SK-N-SH (cell line): Measurements from ENCODE around the gene PXMP4. TPM values are rescaled to one million over a fixed set of nuclear protein-coding genes. Genes with fewer than 3 reads are reported as not detected.

Experiments
- CTCF ChIA-PET: fragments of 300-600, 350-600 bp; formaldehyde crosslinking; extraction: SDS; loops from one replicate; lab custom pipeline; 2021; lab: Yijun Ruan, JAX
- POLR2A ChIA-PET: fragments of 350-600 bp; sonication (Branson Sonifier 250); formaldehyde crosslinking; extraction: SDS; loops from one replicate; lab custom pipeline; 2020; ENCODE audit warnings: antibody characterized with exemption, inconsistent platforms; lab: Yijun Ruan, JAX
- DNase-seq: peaks from one replicate; pipeline ENCODE4 v3.0.0; 2012
- H2AFZ ChIP-seq: fragments of 200-600 bp; sonication (generic); 2 replicates; pipeline ENCODE4 v1.8.1; 2016; ENCODE audit warnings: antibody characterized with exemption, mild to moderate bottlenecking, low read depth
- H3F3A ChIP-seq: fragments of 200-600 bp; sonication (generic); replicated peaks from 2 replicates; pipeline ENCODE3; 2016; ENCODE audit warnings: antibody characterized with exemption, mild to moderate bottlenecking; ENCODE audit not compliant: insufficient read depth
- H3K27ac ChIP-seq, 2 experiments: fragments of 200-500 bp in 1 of 2; fragments of 200-600 bp in 1 of 2; sonication (Bioruptor generic) in 1 of 2; sonication (generic), shearing (Covaris generic) in 1 of 2; 2 replicates each; pipeline versions ENCODE4 v1.5.1 to v1.6.1; 2014 to 2016; ENCODE audit warnings: low read depth in 2 of 2, inconsistent platforms in 1 of 2, low read length in 1 of 2, mild to moderate bottlenecking in 1 of 2, mixed read lengths in 1 of 2
- H3K27me3 ChIP-seq: fragments of 200-600 bp; sonication (generic), shearing (Covaris generic); 2 replicates; pipeline ENCODE4 v1.6.1; 2016; ENCODE audit warnings: mixed run types; ENCODE audit not compliant: insufficient read depth
- H3K36me3 ChIP-seq, 2 experiments: fragments of 200-500 bp in 1 of 2; fragments of 200-600 bp in 1 of 2; sonication (Bioruptor generic) in 1 of 2; sonication (generic) in 1 of 2; replicated peaks in 1 of 2; 2 replicates each; pipeline versions ENCODE3 to v1.5.1; 2014 to 2016; ENCODE audit warnings: low read length in 1 of 2, mild to moderate bottlenecking in 1 of 2; ENCODE audit not compliant: insufficient read depth in 2 of 2, control insufficient read depth in 1 of 2
- H3K4me1 ChIP-seq, 2 experiments: fragments of 200-500 bp in 1 of 2; fragments of 200-600 bp in 1 of 2; sonication (Bioruptor generic) in 1 of 2; sonication (generic), shearing (Covaris generic) in 1 of 2; 2 replicates each; pipeline versions ENCODE4 v1.5.1 to v1.6.1; 2014 to 2016; ENCODE audit warnings: low read depth in 1 of 2, low read length in 1 of 2, mixed run types in 1 of 2; ENCODE audit not compliant: insufficient read depth in 2 of 2, control insufficient read depth in 1 of 2
- H3K4me2 ChIP-seq: fragments of 200-600 bp; sonication (generic), shearing (Covaris generic); 2 replicates; pipeline ENCODE4 v1.6.1; 2017; ENCODE audit warnings: mixed run types
- H3K4me3 ChIP-seq, 2 experiments: fragments of 200-500 bp in 1 of 2; fragments of 200-600 bp in 1 of 2; sonication (Bioruptor generic) in 1 of 2; sonication (generic), shearing (Covaris generic) in 1 of 2; 2 replicates each; pipeline versions ENCODE4 v1.5.1 to v1.8.1; 2014 to 2016; ENCODE audit warnings: low read depth in 2 of 2, inconsistent platforms in 1 of 2, low read length in 1 of 2, mild to moderate bottlenecking in 1 of 2, mixed read lengths in 1 of 2, moderate library complexity in 1 of 2
- H3K79me2 ChIP-seq: fragments of 200-600 bp; sonication (generic); 2 replicates; pipeline ENCODE4 v1.8.1; 2017; ENCODE audit warnings: mild to moderate bottlenecking; ENCODE audit not compliant: insufficient read depth
- H3K9ac ChIP-seq: fragments of 200-600 bp; sonication (generic); 2 replicates; pipeline ENCODE4 v1.6.1; 2017; ENCODE audit warnings: mixed run types
- H3K9me2 ChIP-seq: fragments of 200-600 bp; sonication (generic); 2 replicates; pipeline ENCODE4 v1.6.1; 2017; ENCODE audit warnings: mixed run types
- H3K9me3 ChIP-seq: fragments of 200-600 bp; sonication (generic); 2 replicates; pipeline ENCODE4 v1.6.1; 2017; ENCODE audit warnings: mixed run types, mild to moderate bottlenecking, moderate library complexity
- H4K20me1 ChIP-seq: fragments of 200-600 bp; sonication (generic); 2 replicates; pipeline ENCODE4 v1.6.1; 2017; ENCODE audit warnings: mild to moderate bottlenecking, mixed run types; ENCODE audit not compliant: insufficient read depth
- CHD2 ChIP-seq: fragments of 150-350 bp; IDR thresholded peaks from 2 replicates; pipeline ENCODE4 v1.6.1; 2018; ENCODE audit warnings: low read length; ENCODE audit not compliant: partially characterized antibody
- EP300 ChIP-seq, 2 experiments: IDR thresholded peaks; 2 replicates each; pipeline versions ENCODE4 v1.4.0 to v1.6.1; 2012; ENCODE audit warnings: borderline replicate concordance in 1 of 2, low read depth in 1 of 2, low read length in 1 of 2
- IRF3 ChIP-seq: fragments of 150-350 bp; IDR thresholded peaks from 2 replicates; pipeline ENCODE4 v1.6.1; 2016; ENCODE audit warnings: mild to moderate bottlenecking, low read depth, low read length
- NFIC ChIP-seq: IDR thresholded peaks from 2 replicates; pipeline ENCODE4 v1.4.0; 2012; ENCODE audit warnings: borderline replicate concordance
- NRF1 ChIP-seq: IDR thresholded peaks from 2 replicates; pipeline ENCODE4 v1.6.1; 2012; ENCODE audit warnings: low read depth, mild to moderate bottlenecking, low read length
- POLR2AphosphoS5 ChIP-seq: IDR thresholded peaks from 2 replicates; pipeline ENCODE4 v1.6.1; 2012; ENCODE audit warnings: low read depth, low read length
- RAD21 ChIP-seq: IDR thresholded peaks from 2 replicates; pipeline ENCODE4 v1.6.1; 2012; ENCODE audit warnings: mild to moderate bottlenecking, low read length
- SMC3 ChIP-seq: IDR thresholded peaks from 2 replicates; pipeline ENCODE4 v1.6.1; 2012; ENCODE audit warnings: low read depth, low read length, improper control_type of control experiment
- TEAD4 ChIP-seq: IDR thresholded peaks from 2 replicates; pipeline ENCODE4 v1.4.0; 2012; ENCODE audit warnings: mild to moderate bottlenecking, borderline replicate concordance; ENCODE audit not compliant: insufficient read depth
- WGBS: methylation state at CpG from one replicate; pipeline ENCODE4 v1.1.6; 2017; ENCODE audit warnings: low lambda C conversion rate; 5-methylcytosine and 5-hydroxymethylcytosine counted together
- polyA plus RNA-seq, 3 experiments: library from polyadenylated mRNA; depleted of rRNA; stranded (reverse); fragments of >200 nt; gene quantifications; 2 replicates each; pipeline ENCODE4 v1.2.3, GENCODE V29; 2012
- TF ChIP-seq, protein P1 (sequence below): fragments of 200-600 bp; sonication (generic); IDR thresholded peaks from 2 replicates; pipeline ENCODE4 v1.6.1; 2017; ENCODE audit warnings: antibody characterized with exemption, mild to moderate bottlenecking, moderate library complexity
- TF ChIP-seq, protein P2 (sequence below): IDR thresholded peaks from 2 replicates; pipeline ENCODE4 v1.6.1; 2012; ENCODE audit warnings: mild to moderate bottlenecking, low read depth, low read length, moderate library complexity

PXMP4 gene
- polyA plus RNA-seq, 1 of the 3 experiments (the other 2 are of a cell fraction) = 5.6 TPM

GRCh38 chr20:33653900-33654596, 66.1 kb downstream of the PXMP4 start:
- H3K4me2 ChIP-seq = no peak overlapping the region

GRCh38 chr20:33653218-33653899, 66.8 kb downstream of the PXMP4 start:
- no peaks in the 10 kb centered on the region for H3K27me3 ChIP-seq
- H3K9me3 ChIP-seq = no peaks in the 10 kb centered on the region
- H2AFZ ChIP-seq = no peak overlapping the region
- H3F3A ChIP-seq = peaks cover 14% of the 10 kb centered on the region
- H4K20me1 ChIP-seq = peaks cover 8% of the 10 kb centered on the region
- peaks cover 0 to 3% of the 10 kb centered on the region in 2 experiments for H3K36me3 ChIP-seq
- WGBS = 70% methylated on average over 15 of the region's 16 CpGs
- H3K9me2 ChIP-seq = no peaks in the 10 kb centered on the region
- peaks cover 1 to 39% of the 10 kb centered on the region in 2 experiments; a peak in 2 of 4 replicates for H3K4me1 ChIP-seq
- H3K79me2 ChIP-seq = no peaks in the 10 kb centered on the region
- DNase-seq = peak; percentile 88
- ChIA-PET POLR2A (interaction anchor here (0.7 to 2.8 kb wide), 7 partner anchors 11 to 252 kb away, joined by 3 to 17 read pairs (median 3); partner anchors contain the start of genes ACTL10, CBFA2T2, CDK5RAP1 and ZNF341), CTCF (interaction anchor here (0.6 to 9.2 kb wide), 30 partner anchors 11 to 252 kb away, joined by 3 to 114 read pairs (median 4); partner anchors contain the start of genes ACTL10, C20orf144, CBFA2T2 and CDK5RAP1)
- H3K27ac ChIP-seq = peak overlapping the region in 1 of 2 experiments; percentile 17; a peak in 1 of 4 replicates
- TF ChIP-seq, protein P1, sequence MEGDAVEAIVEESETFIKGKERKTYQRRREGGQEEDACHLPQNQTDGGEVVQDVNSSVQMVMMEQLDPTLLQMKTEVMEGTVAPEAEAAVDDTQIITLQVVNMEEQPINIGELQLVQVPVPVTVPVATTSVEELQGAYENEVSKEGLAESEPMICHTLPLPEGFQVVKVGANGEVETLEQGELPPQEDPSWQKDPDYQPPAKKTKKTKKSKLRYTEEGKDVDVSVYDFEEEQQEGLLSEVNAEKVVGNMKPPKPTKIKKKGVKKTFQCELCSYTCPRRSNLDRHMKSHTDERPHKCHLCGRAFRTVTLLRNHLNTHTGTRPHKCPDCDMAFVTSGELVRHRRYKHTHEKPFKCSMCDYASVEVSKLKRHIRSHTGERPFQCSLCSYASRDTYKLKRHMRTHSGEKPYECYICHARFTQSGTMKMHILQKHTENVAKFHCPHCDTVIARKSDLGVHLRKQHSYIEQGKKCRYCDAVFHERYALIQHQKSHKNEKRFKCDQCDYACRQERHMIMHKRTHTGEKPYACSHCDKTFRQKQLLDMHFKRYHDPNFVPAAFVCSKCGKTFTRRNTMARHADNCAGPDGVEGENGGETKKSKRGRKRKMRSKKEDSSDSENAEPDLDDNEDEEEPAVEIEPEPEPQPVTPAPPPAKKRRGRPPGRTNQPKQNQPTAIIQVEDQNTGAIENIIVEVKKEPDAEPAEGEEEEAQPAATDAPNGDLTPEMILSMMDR = peak; percentile 82
- TF ChIP-seq RAD21 (peak; percentile 96), SMC3 (peak; percentile 94), CHD2 (peak; percentile 48), NRF1 (no peak), POLR2AphosphoS5 (0 out of 2 replicates have a peak, but pooled peaks have one; percentile 27)
- TF ChIP-seq, protein P2, sequence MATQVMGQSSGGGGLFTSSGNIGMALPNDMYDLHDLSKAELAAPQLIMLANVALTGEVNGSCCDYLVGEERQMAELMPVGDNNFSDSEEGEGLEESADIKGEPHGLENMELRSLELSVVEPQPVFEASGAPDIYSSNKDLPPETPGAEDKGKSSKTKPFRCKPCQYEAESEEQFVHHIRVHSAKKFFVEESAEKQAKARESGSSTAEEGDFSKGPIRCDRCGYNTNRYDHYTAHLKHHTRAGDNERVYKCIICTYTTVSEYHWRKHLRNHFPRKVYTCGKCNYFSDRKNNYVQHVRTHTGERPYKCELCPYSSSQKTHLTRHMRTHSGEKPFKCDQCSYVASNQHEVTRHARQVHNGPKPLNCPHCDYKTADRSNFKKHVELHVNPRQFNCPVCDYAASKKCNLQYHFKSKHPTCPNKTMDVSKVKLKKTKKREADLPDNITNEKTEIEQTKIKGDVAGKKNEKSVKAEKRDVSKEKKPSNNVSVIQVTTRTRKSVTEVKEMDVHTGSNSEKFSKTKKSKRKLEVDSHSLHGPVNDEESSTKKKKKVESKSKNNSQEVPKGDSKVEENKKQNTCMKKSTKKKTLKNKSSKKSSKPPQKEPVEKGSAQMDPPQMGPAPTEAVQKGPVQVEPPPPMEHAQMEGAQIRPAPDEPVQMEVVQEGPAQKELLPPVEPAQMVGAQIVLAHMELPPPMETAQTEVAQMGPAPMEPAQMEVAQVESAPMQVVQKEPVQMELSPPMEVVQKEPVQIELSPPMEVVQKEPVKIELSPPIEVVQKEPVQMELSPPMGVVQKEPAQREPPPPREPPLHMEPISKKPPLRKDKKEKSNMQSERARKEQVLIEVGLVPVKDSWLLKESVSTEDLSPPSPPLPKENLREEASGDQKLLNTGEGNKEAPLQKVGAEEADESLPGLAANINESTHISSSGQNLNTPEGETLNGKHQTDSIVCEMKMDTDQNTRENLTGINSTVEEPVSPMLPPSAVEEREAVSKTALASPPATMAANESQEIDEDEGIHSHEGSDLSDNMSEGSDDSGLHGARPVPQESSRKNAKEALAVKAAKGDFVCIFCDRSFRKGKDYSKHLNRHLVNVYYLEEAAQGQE = no peak
- H3K9ac ChIP-seq = no peak overlapping the region
- H3K4me3 ChIP-seq = peak overlapping the region in 1 of 2 experiments; percentile 23; a peak in 1 of 4 replicates
- H3K4me2 ChIP-seq = no peak overlapping the region

More at GRCh38 chr20:33653900-33654596, 66.1 kb downstream of the PXMP4 start:
- Histone ChIP-seq H3K4me3 (no peak overlapping the region), H3K27me3 (no peaks in the 10 kb centered on the region), H4K20me1 (0 out of 2 replicates have a peak, but pooled peaks cover 4% of the 10 kb centered on the region), H3K36me3 (peaks cover 0 to 3% of the 10 kb centered on the region in 2 experiments), H3K27ac (peak overlapping the region in 1 of 2 experiments; percentile 17; a peak in 1 of 4 replicates), H3F3A (peaks cover 14% of the 10 kb centered on the region), H3K4me1 (peaks cover 0 to 32% of the 10 kb centered on the region in 2 experiments; a peak in 2 of 4 replicates), H3K9me3 (no peaks in the 10 kb centered on the region), H3K9me2 (no peaks in the 10 kb centered on the region), H2AFZ (no peak overlapping the region), H3K9ac (no peak overlapping the region), H3K79me2 (no peaks in the 10 kb centered on the region)
- WGBS = 95% methylated on average over 9 of the region's 11 CpGs
- DNase-seq = peak; percentile 21
- ChIA-PET POLR2A (interaction anchor here (0.7 to 2.8 kb wide), 9 partner anchors 11 to 253 kb away, joined by 3 to 17 read pairs (median 3); partner anchors contain the start of genes ACTL10, CBFA2T2, CDK5RAP1 and PXMP4), CTCF (interaction anchor here (0.6 to 9.2 kb wide), 27 partner anchors 12 to 253 kb away, joined by 3 to 114 read pairs (median 5); partner anchors contain the start of genes ACTL10, C20orf144, CBFA2T2 and CDK5RAP1)
- no peak for TF ChIP-seq IRF3
- 0 out of 2 replicates have a peak, but pooled peaks have one; percentile 25 for TF ChIP-seq NFIC
- TF ChIP-seq EP300 (IDR thresholded peaks at IDR 0.05; ENCODE audit: borderline replicate concordance in 1 of 2, low read depth in 1 of 2, low read length in 1 of 2) = no peak
- TF ChIP-seq TEAD4 = no peak
